ENCODE measurements around the gene DQX1. TPM values are rescaled to one million over a fixed set of nuclear protein-coding genes. Genes with fewer than 3 reads are reported as not detected.
"Not testable (repeated sequence)": the region's sequence is repeated elsewhere in the genome, so short reads cannot be mapped to it uniquely, and the experiment has no call there.

Gene DQX1
- polyA plus RNA-seq, 10 donors: 0.13 to 0.33 (median 0.16) TPM; not detected in 5

- DNase-seq: not testable (repeated sequence)
Measured at GRCh38 chr2:74470742-74471141, 55.3 kb downstream of the DQX1 start.

Other genes starting within 250 kb of the DQX1 start
- 1 to 10 TPM; 1.4 to 3.9 (median 2.2) TPM for gene SLC4A5, start 182.8 kb downstream of the DQX1 start, polyA plus RNA-seq (ENCODE audit: insufficient read length in 10 of 10)
- 100 to 1,000 TPM in 4 of 10 donors, 10 to 100 TPM in 6; 84.0 to 108 (median 97.6) TPM for gene DCTN1, start 145.9 kb downstream of the DQX1 start, polyA plus RNA-seq (ENCODE audit: insufficient read length in 10 of 10)
- 1 to 10 TPM; 1.7 to 3.2 (median 2.4) TPM for gene C2orf81, start 104.6 kb downstream of the DQX1 start, polyA plus RNA-seq (ENCODE audit: insufficient read length in 10 of 10)
- gene WDR54, start 104.5 kb downstream of the DQX1 start, polyA plus RNA-seq (ENCODE audit: insufficient read length in 10 of 10): 10 to 100 TPM in 5 of 10 donors, 1 to 10 TPM in 5; 7.8 to 17.2 (median 9.9) TPM
- 10 to 100 TPM; 35.1 to 64.2 (median 43.2) TPM for gene RTKN, start 84.3 kb downstream of the DQX1 start, polyA plus RNA-seq (ENCODE audit: insufficient read length in 10 of 10)
- gene INO80B, start 71.1 kb downstream of the DQX1 start, polyA plus RNA-seq (ENCODE audit: insufficient read length in 10 of 10): 10 to 100 TPM; 15.4 to 24.6 (median 18.0) TPM
- gene WBP1, start 67.8 kb downstream of the DQX1 start, polyA plus RNA-seq (ENCODE audit: insufficient read length in 10 of 10): 10 to 100 TPM; 46.2 to 59.2 (median 53.5) TPM
- 10 to 100 TPM; 22.2 to 40.7 (median 32.6) TPM for gene MOGS, start 60.8 kb downstream of the DQX1 start, polyA plus RNA-seq (ENCODE audit: insufficient read length in 10 of 10)
- 10 to 100 TPM; 33.2 to 83.6 (median 56.9) TPM for gene MRPL53, start 53.6 kb downstream of the DQX1 start, polyA plus RNA-seq (ENCODE audit: insufficient read length in 10 of 10)
- 10 to 100 TPM in 3 of 10 donors, 1 to 10 TPM in 7; 4.8 to 11.4 (median 7.1) TPM for gene CCDC142, start 43.2 kb downstream of the DQX1 start, polyA plus RNA-seq (ENCODE audit: insufficient read length in 10 of 10)
- 10 to 100 TPM; 15.1 to 21.6 (median 18.0) TPM for gene TTC31, start 43.1 kb downstream of the DQX1 start, polyA plus RNA-seq (ENCODE audit: insufficient read length in 10 of 10)
- gene LBX2, start 26.6 kb downstream of the DQX1 start, polyA plus RNA-seq (ENCODE audit: insufficient read length in 10 of 10): 1 to 10 TPM in 5 of 10 donors, under 1 TPM in 5; 0.52 to 1.6 (median 0.94) TPM
- 10 to 100 TPM; 10.3 to 16.0 (median 12.5) TPM for gene PCGF1, start 18.5 kb downstream of the DQX1 start, polyA plus RNA-seq (ENCODE audit: insufficient read length in 10 of 10)
- gene TLX2, start 11.8 kb downstream of the DQX1 start, polyA plus RNA-seq (ENCODE audit: insufficient read length in 10 of 10): under 1 TPM in 2 of 10 donors, not detected in 8; 0.08 to 0.14 TPM
- 10 to 100 TPM; 52.6 to 85.2 (median 63.4) TPM for gene AUP1, start 3.5 kb upstream of the DQX1 start, polyA plus RNA-seq (ENCODE audit: insufficient read length in 10 of 10)
- 10 to 100 TPM; 22.5 to 32.7 (median 26.9) TPM for gene HTRA2, start 3.7 kb upstream of the DQX1 start, polyA plus RNA-seq (ENCODE audit: insufficient read length in 10 of 10)
- gene LOXL3, start 27.7 kb upstream of the DQX1 start, polyA plus RNA-seq (ENCODE audit: insufficient read length in 10 of 10): 1 to 10 TPM; 6.4 to 9.8 (median 7.6) TPM
- gene DOK1, start 28.5 kb upstream of the DQX1 start, polyA plus RNA-seq (ENCODE audit: insufficient read length in 10 of 10): 1 to 10 TPM; 5.3 to 8.4 (median 6.4) TPM
- gene M1AP, start 122.1 kb upstream of the DQX1 start, polyA plus RNA-seq (ENCODE audit: insufficient read length in 10 of 10): under 1 TPM; 0.21 to 0.51 (median 0.28) TPM
- gene SEMA4F, start 128.0 kb upstream of the DQX1 start, polyA plus RNA-seq (ENCODE audit: insufficient read length in 10 of 10): 1 to 10 TPM; 2.4 to 5.6 (median 3.1) TPM